SJSA1 (cell line): ENCODE results near the gene MAPKAP1. TPM values are rescaled to one million over a fixed set of nuclear protein-coding genes. Genes with fewer than 3 reads are reported as not detected.

Source experiments
- DNase-seq, 2 experiments: peaks; one replicate each; pipeline ENCODE4 v3.0.0-alpha.2; 2015 to 2020; ENCODE audit warnings: low spot score in 2 of 2, low read depth in 1 of 2
- H3K27ac ChIP-seq: fragments of 250-450 bp; sonication (Bioruptor Pico); 2 replicates; pipeline ENCODE4 v1.5.1; 2020; ENCODE audit warnings: mild to moderate bottlenecking, moderate library complexity
- H3K27me3 ChIP-seq: fragments of 250-450 bp; sonication (Bioruptor Pico); replicated peaks from 2 replicates; pipeline ENCODE4 v1.5.1; 2020; ENCODE audit warnings: mild to moderate bottlenecking, moderate library complexity
- H3K36me3 ChIP-seq: fragments of 250-450 bp; sonication (Bioruptor Pico); 2 replicates; pipeline ENCODE4 v1.5.1; 2020; ENCODE audit warnings: mild to moderate bottlenecking
- H3K4me1 ChIP-seq: fragments of 250-450 bp; sonication (Bioruptor Pico); replicated peaks from 2 replicates; pipeline ENCODE4 v1.6.1; 2021; ENCODE audit warnings: mild to moderate bottlenecking
- H3K4me3 ChIP-seq: fragments of 250-450 bp; sonication (Bioruptor Pico); 2 replicates; pipeline ENCODE4 v1.5.1; 2020; ENCODE audit warnings: mild to moderate bottlenecking
- H3K9me3 ChIP-seq: fragments of 250-450 bp; sonication (Bioruptor Pico); replicated peaks from 2 replicates; pipeline ENCODE4 v1.5.1; 2020; ENCODE audit warnings: mild to moderate bottlenecking
- total RNA-seq: library from RNA; depleted of rRNA; stranded (reverse); fragments of >200 nt; shearing (Covaris generic); gene quantifications from 2 replicates; pipeline ENCODE4 v1.2.3, GENCODE V29; 2014

The MAPKAP1 gene
- total RNA-seq, 1 experiment from 2014 or later = 76.2 TPM

DNA sequence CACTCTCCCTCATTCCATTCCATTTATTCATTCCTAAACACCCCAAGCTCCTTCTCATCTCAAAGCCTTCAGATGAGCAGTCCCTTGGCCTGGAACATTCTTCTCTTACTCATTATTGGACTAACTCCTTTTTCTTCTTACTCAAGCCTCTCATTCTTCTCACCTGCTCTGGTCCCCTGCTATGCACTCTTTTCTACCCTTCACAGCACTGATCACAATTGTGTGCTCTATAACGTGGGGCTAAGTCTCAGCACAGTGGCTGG is 212.4 kb downstream of the MAPKAP1 start:
- H3K9me3 ChIP-seq = no peaks in the 10 kb centered on the region
- H3K4me1 ChIP-seq = no peaks in the 10 kb centered on the region; the same call in none of the 2 replicates
- H3K27ac ChIP-seq = no peak overlapping the region
- H3K27me3 ChIP-seq = no peaks in the 10 kb centered on the region
- no peak overlapping the region for H3K4me3 ChIP-seq
- DNase-seq = no peak
- no peaks in the 10 kb centered on the region; the same call in 1 of the 2 replicates for H3K36me3 ChIP-seq

DNA sequence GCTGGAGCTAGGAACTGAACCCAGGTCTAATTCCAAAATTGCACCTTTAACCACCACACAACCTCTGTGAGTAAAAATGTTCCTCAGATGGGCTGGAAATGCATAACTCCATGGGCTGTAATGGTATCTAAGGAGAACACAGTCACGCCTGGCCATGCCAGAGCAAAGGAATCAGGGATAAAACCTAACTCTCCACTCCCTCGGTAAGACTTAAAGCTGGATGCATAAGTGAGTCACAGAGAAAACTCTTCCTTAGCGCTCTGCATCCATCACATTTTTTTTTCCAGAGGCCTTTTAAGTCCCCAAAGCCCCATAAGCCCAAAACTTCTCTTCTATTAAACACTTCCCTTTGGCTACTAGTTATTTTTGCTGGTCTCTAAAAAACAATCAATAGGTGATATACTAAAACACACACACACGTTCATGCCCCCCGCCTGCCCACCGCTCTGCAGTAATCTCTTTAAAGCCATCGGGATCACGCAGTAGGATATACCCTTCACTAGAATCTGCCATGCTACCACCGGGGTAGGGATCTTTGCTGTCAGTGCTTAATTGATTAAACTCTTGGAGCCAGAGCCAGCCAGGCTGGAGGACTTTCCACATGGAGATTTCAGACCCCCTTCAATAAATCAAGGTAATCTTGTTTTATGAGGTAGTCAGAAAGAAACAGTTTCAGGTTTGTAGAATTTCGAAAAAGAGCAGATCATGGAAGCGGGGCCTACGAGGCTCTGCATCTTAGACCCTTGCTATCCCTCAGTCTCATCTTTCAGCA is 212.9 kb downstream of the MAPKAP1 start:
- DNase-seq = no peak
- no peaks in the 10 kb centered on the region for H3K36me3 ChIP-seq
- no peak overlapping the region for H3K4me3 ChIP-seq
- no peak overlapping the region for H3K27ac ChIP-seq
- no peaks in the 10 kb centered on the region for H3K27me3 ChIP-seq
- H3K4me1 ChIP-seq = no peaks in the 10 kb centered on the region; the same call in none of the 2 replicates
- H3K9me3 ChIP-seq = no peaks in the 10 kb centered on the region

DNA sequence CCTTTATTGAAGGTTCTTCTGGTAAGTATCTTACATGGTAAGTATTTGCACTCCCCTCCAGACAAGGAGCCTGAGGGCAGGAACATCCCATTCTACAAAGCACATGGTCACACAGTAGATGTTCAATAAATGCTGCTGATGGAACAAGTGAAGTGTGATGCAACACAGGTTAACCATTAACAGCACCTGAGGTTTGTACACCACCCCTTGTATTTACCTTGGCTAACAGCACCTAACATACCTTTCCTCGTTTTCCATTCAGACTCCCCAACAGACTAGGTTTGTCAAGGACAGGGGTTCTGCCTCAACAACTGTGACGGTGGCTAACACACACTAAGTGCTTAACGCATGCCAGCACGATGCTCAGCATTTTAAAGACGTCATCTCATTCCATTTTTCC is 213.6 kb downstream of the MAPKAP1 start:
- no peak for DNase-seq
- no peak overlapping the region for H3K27ac ChIP-seq
- no peaks in the 10 kb centered on the region; the same call in none of the 2 replicates for H3K4me1 ChIP-seq
- H3K27me3 ChIP-seq = no peaks in the 10 kb centered on the region
- H3K36me3 ChIP-seq = no peaks in the 10 kb centered on the region
- H3K4me3 ChIP-seq = no peak overlapping the region
- no peaks in the 10 kb centered on the region for H3K9me3 ChIP-seq

DNA sequence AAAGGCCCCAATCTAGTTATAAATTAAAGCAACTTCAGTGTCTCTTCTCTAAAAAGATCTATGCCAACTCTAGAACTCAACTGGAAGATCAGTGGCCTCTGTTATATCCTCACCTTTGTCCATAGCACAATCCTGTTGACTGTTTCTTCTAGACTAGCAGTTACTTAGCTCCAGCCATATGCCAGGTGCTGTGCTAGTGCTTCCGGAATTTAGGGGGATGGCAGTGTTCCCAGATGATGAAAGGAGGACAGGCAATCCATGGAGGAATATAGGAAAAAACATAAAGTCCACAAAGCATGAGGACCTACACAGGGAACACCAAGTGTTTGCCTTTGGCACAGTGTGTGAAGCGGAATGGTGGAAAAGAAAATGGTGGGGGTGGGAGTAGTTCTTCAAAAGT is 214.3 kb downstream of the MAPKAP1 start:
- H3K4me1 ChIP-seq = no peaks in the 10 kb centered on the region; the same call in none of the 2 replicates
- no peak for DNase-seq
- no peaks in the 10 kb centered on the region for H3K36me3 ChIP-seq
- H3K27me3 ChIP-seq = no peaks in the 10 kb centered on the region
- H3K9me3 ChIP-seq = no peaks in the 10 kb centered on the region
- no peak overlapping the region for H3K4me3 ChIP-seq
- no peak overlapping the region for H3K27ac ChIP-seq

DNA sequence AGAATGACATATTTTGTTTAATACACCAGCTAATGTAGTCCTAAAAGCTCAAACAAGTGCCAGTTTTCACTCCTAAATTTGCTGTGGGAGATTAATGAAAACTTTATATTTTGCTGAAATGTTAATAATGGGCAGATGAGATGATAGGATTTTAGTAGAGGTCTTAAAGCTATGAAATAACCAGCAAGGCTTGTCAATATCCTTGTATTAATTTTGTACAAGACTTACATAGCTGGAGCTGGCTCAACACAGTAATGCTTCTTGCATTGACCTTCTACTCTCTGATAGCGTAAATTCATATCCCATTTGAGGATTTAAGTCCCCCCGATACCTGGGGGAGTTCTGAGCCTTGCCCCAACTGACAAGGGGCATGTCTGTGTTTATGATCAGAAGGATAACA is 219.2 kb downstream of the MAPKAP1 start:
- Histone ChIP-seq H3K27ac (no peak overlapping the region), H3K9me3 (no peaks in the 10 kb centered on the region), H3K36me3 (no peaks in the 10 kb centered on the region; the same call in 1 of the 2 replicates), H3K4me3 (no peak overlapping the region), H3K27me3 (no peaks in the 10 kb centered on the region), H3K4me1 (peaks cover 14% of the 10 kb centered on the region)
- no peak for DNase-seq

DNA sequence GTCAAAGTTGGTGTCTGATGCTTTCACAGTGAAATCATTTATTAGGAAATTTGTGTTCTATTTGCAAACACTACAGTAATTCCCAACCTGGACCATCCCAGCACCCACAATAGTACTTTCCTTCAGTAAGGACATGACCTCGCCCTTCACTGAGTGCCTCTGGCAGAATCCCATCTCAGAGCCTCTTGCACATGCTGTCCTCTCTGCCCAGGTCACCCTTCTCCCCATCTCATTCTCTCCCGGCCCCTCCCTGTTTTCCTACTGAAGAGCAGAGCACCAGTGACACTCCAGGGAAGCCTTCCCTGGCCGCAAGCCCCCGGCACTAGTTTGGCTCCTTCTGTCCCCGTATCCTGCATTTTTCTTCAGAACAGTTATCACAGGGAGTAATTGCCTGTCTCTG is 220.4 kb downstream of the MAPKAP1 start:
- Histone ChIP-seq H3K27me3 (no peaks in the 10 kb centered on the region), H3K9me3 (no peaks in the 10 kb centered on the region), H3K27ac (no peak overlapping the region), H3K4me3 (no peak overlapping the region), H3K4me1 (peaks cover 14% of the 10 kb centered on the region), H3K36me3 (no peaks in the 10 kb centered on the region; the same call in 1 of the 2 replicates)
- DNase-seq = no peak

DNA sequence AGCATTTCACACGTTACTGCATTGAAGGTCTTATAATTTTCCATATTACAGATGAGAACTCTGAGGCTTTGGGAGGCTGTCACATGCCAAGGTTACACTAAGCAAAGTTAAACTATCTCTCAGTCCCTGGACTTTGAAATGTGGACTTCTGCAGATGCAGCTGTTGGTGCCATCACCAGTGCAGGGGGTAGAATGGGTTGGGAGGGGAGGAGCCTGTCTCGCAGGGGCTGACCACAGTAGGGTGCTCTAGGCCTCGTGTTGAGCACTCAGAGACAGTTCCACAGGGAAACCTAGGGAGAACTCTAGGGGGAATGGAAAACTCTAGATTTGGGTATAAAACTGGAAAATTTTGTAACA is 220.9 kb downstream of the MAPKAP1 start:
- H3K9me3 ChIP-seq = no peaks in the 10 kb centered on the region
- H3K4me3 ChIP-seq = no peak overlapping the region
- peaks cover 14% of the 10 kb centered on the region for H3K4me1 ChIP-seq
- no peak overlapping the region for H3K27ac ChIP-seq
- DNase-seq = no peak
- no peaks in the 10 kb centered on the region; the same call in 1 of the 2 replicates for H3K36me3 ChIP-seq
- H3K27me3 ChIP-seq = no peaks in the 10 kb centered on the region

DNA sequence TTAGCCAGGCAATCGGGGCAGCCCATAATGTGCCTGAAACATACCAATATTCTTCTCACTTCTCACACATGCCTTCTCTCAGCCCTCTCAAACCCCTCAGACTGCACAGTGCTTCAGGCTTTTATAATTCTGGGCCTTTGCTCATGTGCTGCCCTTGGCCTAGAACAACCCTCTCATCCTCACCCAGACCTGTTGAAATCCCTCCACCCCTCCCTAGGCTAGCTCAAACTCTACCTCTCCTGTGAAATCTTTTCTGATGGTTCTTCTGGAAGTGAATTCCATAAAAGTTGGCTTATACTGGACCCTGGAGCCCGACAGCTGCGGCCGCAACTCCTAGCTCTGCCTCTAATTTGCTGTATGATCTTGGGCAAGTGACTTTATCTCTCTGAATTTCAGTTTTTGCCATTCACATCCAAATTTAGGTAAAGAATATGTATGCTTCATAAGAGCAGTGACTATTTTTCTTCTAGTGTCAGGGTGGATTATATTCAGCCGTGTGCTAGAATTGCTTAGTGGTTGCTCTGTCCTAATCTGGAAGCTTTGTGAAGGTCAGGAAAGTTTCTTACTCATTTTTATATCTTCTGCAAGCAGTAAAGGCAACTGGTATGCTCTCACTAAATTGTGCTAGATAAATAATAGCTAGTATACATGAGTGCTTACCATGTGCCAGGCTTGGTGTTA is 221.4 kb downstream of the MAPKAP1 start:
- Histone ChIP-seq H3K36me3 (no peaks in the 10 kb centered on the region; the same call in 1 of the 2 replicates), H3K27me3 (no peaks in the 10 kb centered on the region), H3K9me3 (no peaks in the 10 kb centered on the region), H3K4me3 (no peak overlapping the region), H3K4me1 (peaks cover 14% of the 10 kb centered on the region), H3K27ac (no peak overlapping the region)
- no peak for DNase-seq

DNA sequence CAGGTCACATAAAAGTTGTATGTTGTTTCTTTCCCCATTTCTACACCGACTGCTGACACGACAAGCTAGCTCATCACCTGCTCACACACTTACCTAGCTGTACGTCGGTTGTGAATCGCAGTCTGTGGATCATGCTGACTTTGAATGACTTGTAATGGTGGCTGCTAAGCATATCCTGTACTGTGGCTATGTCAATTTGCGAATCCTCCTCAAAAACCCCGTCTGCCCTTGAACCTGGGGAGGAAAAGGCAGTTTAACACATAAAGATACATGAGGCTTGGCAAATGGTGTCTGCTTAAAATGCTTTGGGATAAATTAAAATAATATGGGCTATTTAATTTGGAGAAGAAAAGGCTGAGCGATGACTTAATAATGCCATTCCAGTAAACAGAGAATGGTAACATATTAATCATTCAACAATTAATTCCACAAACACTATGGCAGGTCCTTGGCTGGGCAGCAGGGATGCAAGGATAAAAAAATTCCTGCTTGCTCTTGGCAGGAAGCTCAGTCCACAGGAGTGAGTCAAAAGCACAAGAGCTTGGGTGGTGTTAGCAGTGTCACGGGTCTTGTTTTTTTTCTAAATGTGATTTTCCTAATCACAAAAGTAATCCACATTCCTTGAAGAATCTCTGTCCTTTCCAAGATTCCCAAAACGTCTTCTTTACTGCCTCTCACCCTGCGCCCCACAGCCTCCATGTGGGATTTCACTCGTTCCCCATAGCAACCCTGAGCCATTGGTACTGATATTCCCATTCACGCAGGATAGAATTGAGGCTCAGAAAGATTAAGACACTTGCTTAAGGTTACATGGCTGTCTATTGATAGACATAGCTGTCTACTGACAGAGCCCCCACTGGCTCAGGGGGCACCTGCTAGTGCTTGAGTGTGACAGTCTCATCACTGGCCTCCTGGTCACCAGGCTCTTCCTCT is 222.4 kb downstream of the MAPKAP1 start:
- no peak overlapping the region for H3K4me3 ChIP-seq
- no peaks in the 10 kb centered on the region for H3K27me3 ChIP-seq
- peaks cover 14% of the 10 kb centered on the region for H3K4me1 ChIP-seq
- no peaks in the 10 kb centered on the region for H3K9me3 ChIP-seq
- DNase-seq = no peak
- H3K36me3 ChIP-seq = no peaks in the 10 kb centered on the region; the same call in 1 of the 2 replicates
- H3K27ac ChIP-seq = no peak overlapping the region

DNA sequence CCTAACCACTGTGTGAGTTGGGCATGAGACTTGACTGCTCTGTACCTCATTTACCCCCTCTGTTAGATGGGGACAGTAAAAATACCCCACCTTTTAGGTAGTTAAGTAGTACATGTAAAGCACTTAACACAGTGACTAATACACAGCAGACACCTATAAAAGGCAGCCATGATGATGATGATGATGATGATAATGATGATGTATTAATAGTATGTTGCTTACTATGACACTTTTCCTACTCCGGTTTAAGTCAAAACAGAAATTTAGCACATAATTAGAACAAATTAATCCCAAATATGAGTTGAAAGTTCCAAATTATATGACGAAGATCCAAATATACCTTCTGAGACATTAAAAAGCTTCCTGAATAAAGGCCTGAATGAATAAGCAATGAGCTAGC is 223.3 kb downstream of the MAPKAP1 start:
- H3K27me3 ChIP-seq = no peaks in the 10 kb centered on the region
- H3K4me3 ChIP-seq = no peak overlapping the region
- no peak overlapping the region for H3K27ac ChIP-seq
- H3K4me1 ChIP-seq = peaks cover 14% of the 10 kb centered on the region
- no peaks in the 10 kb centered on the region for H3K9me3 ChIP-seq
- no peaks in the 10 kb centered on the region; the same call in 1 of the 2 replicates for H3K36me3 ChIP-seq
- DNase-seq = no peak

DNA sequence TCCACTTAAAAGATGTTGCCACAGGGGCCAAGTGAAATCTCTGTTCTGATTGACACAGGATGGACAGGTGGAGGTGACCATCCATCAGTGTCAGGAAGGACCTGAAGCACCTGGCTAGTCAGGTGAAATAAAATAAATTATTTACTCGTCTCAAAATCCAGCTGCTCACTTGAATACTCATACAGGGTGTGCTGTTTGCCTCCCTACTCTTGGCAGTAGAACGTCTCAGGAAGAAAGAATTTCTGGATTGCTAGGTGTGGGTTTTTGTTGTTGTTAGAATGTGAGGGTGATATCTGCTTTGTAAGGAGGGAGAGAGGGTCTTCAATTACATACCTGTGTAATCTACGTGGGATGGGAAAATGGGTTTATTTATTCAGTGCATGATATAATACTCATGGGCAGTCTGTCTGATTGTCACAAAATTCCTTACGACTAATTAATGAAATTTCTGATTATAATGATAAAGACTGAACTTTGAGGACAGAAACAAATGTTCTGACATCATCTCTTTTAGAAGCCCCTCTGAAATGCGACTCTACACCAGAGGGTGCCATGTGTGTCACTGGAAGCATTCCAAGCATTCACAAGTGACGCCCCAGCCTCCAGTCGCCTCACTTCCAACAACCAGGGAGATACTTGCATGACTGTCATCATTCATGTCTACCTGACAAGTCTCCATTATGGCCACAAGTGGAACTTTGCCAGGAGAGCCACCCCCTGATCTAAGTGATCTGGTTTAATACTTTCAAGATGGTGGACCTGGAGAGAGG is 227.0 kb downstream of the MAPKAP1 start:
- Histone ChIP-seq H3K27me3 (no peaks in the 10 kb centered on the region), H3K4me3 (no peak overlapping the region), H3K36me3 (no peaks in the 10 kb centered on the region; the same call in 1 of the 2 replicates), H3K4me1 (peaks cover 10% of the 10 kb centered on the region), H3K27ac (no peak overlapping the region), H3K9me3 (no peaks in the 10 kb centered on the region)
- DNase-seq = no peak

DNA sequence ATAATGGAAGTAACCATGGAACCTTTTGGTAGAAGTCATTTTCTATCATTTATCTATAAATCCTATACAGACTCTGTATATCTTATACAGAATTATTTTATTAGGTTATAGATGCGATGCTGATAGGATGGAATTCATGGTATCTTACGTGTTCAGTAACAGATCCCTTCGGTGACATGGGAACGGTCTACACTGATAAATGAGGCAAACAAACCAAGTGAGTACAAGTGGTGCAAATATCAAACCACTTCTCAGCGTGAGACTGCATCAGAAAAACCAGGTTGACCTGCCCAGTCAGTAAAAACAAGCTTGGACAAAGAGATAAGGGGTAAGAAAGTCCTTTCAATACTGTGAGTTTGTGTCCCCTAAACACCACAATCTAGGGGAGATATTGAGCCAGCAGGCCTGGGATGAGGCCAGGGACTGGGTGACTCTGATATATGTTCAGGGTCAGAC is 229.9 kb downstream of the MAPKAP1 start:
- Histone ChIP-seq H3K27ac (no peak overlapping the region), H3K36me3 (no peaks in the 10 kb centered on the region; the same call in 1 of the 2 replicates), H3K4me3 (no peak overlapping the region), H3K9me3 (no peaks in the 10 kb centered on the region), H3K4me1 (peaks cover 24% of the 10 kb centered on the region), H3K27me3 (no peaks in the 10 kb centered on the region)
- no peak for DNase-seq

DNA sequence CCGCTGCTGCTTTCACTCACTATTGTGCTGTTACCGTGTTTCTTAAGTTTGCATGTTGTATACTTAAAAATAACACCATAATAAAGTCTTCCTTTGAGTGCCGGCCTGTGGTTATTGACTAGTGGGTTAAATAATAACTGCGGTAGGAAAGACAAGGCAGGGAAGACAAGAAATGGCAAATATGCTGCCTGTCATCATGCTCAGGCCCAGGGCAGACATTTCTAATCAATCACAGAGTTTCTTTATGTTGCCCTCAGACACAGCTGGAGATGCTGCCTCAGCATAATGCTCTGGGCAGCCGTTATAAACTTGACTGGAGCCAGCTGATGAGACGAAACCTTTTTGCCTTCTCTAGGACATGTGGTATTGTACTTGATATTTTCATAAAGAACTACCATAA is 230.4 kb downstream of the MAPKAP1 start:
- Histone ChIP-seq H3K9me3 (no peaks in the 10 kb centered on the region), H3K27ac (no peak overlapping the region), H3K4me1 (peaks cover 24% of the 10 kb centered on the region), H3K36me3 (no peaks in the 10 kb centered on the region; the same call in 1 of the 2 replicates), H3K4me3 (no peak overlapping the region), H3K27me3 (no peaks in the 10 kb centered on the region)
- no peak for DNase-seq
